Fibroblast of the conjunctiva (primary cell): Measurements from ENCODE around the gene NECAP2.
"Not testable (repeated sequence)": the region's sequence is repeated elsewhere in the genome, so short reads cannot be mapped to it uniquely, and the experiment has no call there.

ENCODE experiments used
- DNase-seq: peaks from one replicate; pipeline ENCODE4 v3.0.0-alpha.2; 2010; ENCODE audit warnings: low read depth

The NECAP2 gene

GRCh38 chr1:16461681-16462080, 21.2 kb downstream of the NECAP2 start:
- DNase-seq = no peak

- DNase-seq = no peak
These were observed 22.3 kb downstream of the NECAP2 start for GRCh38 chr1:16462773-16463330.

GRCh38 chr1:16464917-16465625, 24.5 kb downstream of the NECAP2 start:
- no peak for DNase-seq

- no peak for DNase-seq
These were observed 28.0 kb downstream of the NECAP2 start for GRCh38 chr1:16468558-16468957.

- DNase-seq = no peak
These were observed 33.8 kb downstream of the NECAP2 start for GRCh38 chr1:16474166-16474800.

GRCh38 chr1:16474891-16475290, 34.4 kb downstream of the NECAP2 start:
- not testable (repeated sequence) for DNase-seq

GRCh38 chr1:16475771-16476770, 35.5 kb downstream of the NECAP2 start:
- not testable (repeated sequence) for DNase-seq

GRCh38 chr1:16478091-16478490, 37.6 kb downstream of the NECAP2 start:
- no peak for DNase-seq

- DNase-seq = not testable (repeated sequence)
These were observed 42.6 kb downstream of the NECAP2 start for GRCh38 chr1:16483146-16483545.

- DNase-seq = not testable (repeated sequence)
These were observed 43.3 kb downstream of the NECAP2 start for GRCh38 chr1:16483639-16484500.

GRCh38 chr1:16484501-16484835, 43.9 kb downstream of the NECAP2 start:
- no peak for DNase-seq

GRCh38 chr1:16484931-16485330, 44.4 kb downstream of the NECAP2 start:
- no peak for DNase-seq

GRCh38 chr1:16486316-16486715, 45.8 kb downstream of the NECAP2 start:
- DNase-seq = not testable (repeated sequence)

- DNase-seq = not testable (repeated sequence)
These were observed 46.5 kb downstream of the NECAP2 start for GRCh38 chr1:16487011-16487410.

GRCh38 chr1:16489195-16489880, 48.8 kb downstream of the NECAP2 start:
- not testable (repeated sequence) for DNase-seq

GRCh38 chr1:16491056-16491675, 50.6 kb downstream of the NECAP2 start:
- no peak for DNase-seq

GRCh38 chr1:16492937-16493336, 52.4 kb downstream of the NECAP2 start:
- DNase-seq = not testable (repeated sequence)

- DNase-seq = not testable (repeated sequence)
These were observed 53.2 kb downstream of the NECAP2 start for GRCh38 chr1:16493731-16494130.

- not testable (repeated sequence) for DNase-seq
These were observed 57.0 kb downstream of the NECAP2 start for GRCh38 chr1:16497474-16497904.

- DNase-seq = not testable (repeated sequence)
These were observed 57.5 kb downstream of the NECAP2 start for GRCh38 chr1:16498047-16498446.
